Spleen (tissue), 13 donors: ENCODE data around the gene LILRA2. TPM values are rescaled to one million over a fixed set of nuclear protein-coding genes. Genes with fewer than 3 reads are reported as not detected.

Source experiments
- DNase-seq: peaks from one replicate; pipeline ENCODE4 v3.0.0-alpha.2; 2020
- H3K27ac ChIP-seq, 8 donors: fragments of 200-600 bp; sonication (generic) in 7 of 8; 1 replicate in 4 of 8; 2 replicates in 4 of 8; pipeline versions ENCODE4 v1.5.0 to v1.8.0; 2016 to 2021; ENCODE audit warnings: inconsistent platforms in 4 of 8, mild to moderate bottlenecking in 4 of 8, moderate library complexity in 1 of 8
- H3K27me3 ChIP-seq, 7 donors: fragments of 200-600 bp; sonication (generic) in 6 of 7; replicated peaks in 1 of 7; 1 replicate in 4 of 7; 2 replicates in 3 of 7; pipeline versions ENCODE4 v1.5.0 to v1.8.0; 2016 to 2021; ENCODE audit warnings: inconsistent platforms in 3 of 7, mild to moderate bottlenecking in 1 of 7
- H3K36me3 ChIP-seq, 6 donors: fragments of 200-600 bp; sonication (generic) in 5 of 6; 1 replicate in 4 of 6; 2 replicates in 2 of 6; pipeline versions ENCODE4 v1.5.0 to v1.8.0; 2016 to 2021; ENCODE audit warnings: inconsistent platforms in 2 of 6
- H3K4me1 ChIP-seq, 6 donors: fragments of 200-600 bp; sonication (generic) in 5 of 6; 1 replicate in 3 of 6; 2 replicates in 3 of 6; pipeline versions ENCODE4 v1.5.0 to v1.8.0; 2016 to 2021; ENCODE audit warnings: inconsistent platforms in 3 of 6
- H3K4me3 ChIP-seq, 8 donors: fragments of 200-600 bp; sonication (generic) in 7 of 8; 1 replicate in 4 of 8; 2 replicates in 4 of 8; pipeline versions ENCODE4 v1.5.0 to v1.8.0; 2016 to 2021; ENCODE audit warnings: inconsistent platforms in 4 of 8, mild to moderate bottlenecking in 4 of 8, moderate library complexity in 2 of 8
- H3K9me3 ChIP-seq, 8 donors: fragments of 200-600 bp; sonication (generic) in 7 of 8; 1 replicate in 4 of 8; 2 replicates in 4 of 8; pipeline versions ENCODE4 v1.5.0 to v1.8.0; 2016 to 2021; ENCODE audit warnings: inconsistent platforms in 4 of 8
- CTCF ChIP-seq, 11 experiments: fragments of 200-600 bp in 7 of 11; fragments of 450-650 bp in 4 of 11; sonication (generic) in 4 of 11; IDR thresholded peaks in 8 of 11; conservative IDR thresholded peaks in 3 of 11; 1 replicate in 7 of 11; 2 replicates in 4 of 11; pipeline versions ENCODE4 v1.4.0 to v1.8.0; 2016 to 2021; ENCODE audit warnings: antibody characterized with exemption in 11 of 11, inconsistent platforms in 4 of 11, mild to moderate bottlenecking in 1 of 11
- POLR2A ChIP-seq, 3 donors: fragments of 450-650 bp; IDR thresholded peaks; one replicate each; pipeline ENCODE4 v1.5.1; 2017; ENCODE audit warnings: antibody characterized with exemption in 3 of 3, mild to moderate bottlenecking in 1 of 3
- POLR2AphosphoS5 ChIP-seq, 3 donors: sonication (generic); formaldehyde crosslinking; IDR thresholded peaks; one replicate each; pipeline ENCODE4 v1.5.1; 2017; ENCODE audit warnings: antibody characterized with exemption in 3 of 3
- WGBS, 5 donors: extraction: QIAGEN DNeasy Blood & Tissue Kit in 3 of 5; methylation state at CpG; one replicate each; pipeline versions ENCODE4 v1.1.5 to v1.1.7; 2013 to 2018; 5-methylcytosine and 5-hydroxymethylcytosine counted together
- intact Hi-C: fragments of 100-400 bp; cut with DNase I; formaldehyde crosslinking; loops from one replicate; pipeline ENCODE4 v1.15.0; 2023; ENCODE audit warnings: low total_unique reads
- long read RNA-seq, 2 donors: transcript quantifications; one replicate each; lab custom pipeline, GENCODE V29; 2026
- polyA plus RNA-seq, 3 donors: library from polyadenylated mRNA; stranded (reverse); fragments of 200-250 nt; gene quantifications; one replicate each; pipeline ENCODE4 v1.2.1, GENCODE V29; 2013
- total RNA-seq, 7 donors: library from RNA; depleted of rRNA in 3 of 7; stranded (reverse); fragments of >200 nt in 3 of 7; fragmentation: NEBNext Ultra II Directional in 4 of 7; extraction: Animal tissue kit (Norgen Biotek cat#: 25700) in 4 of 7; gene quantifications; one replicate each; pipeline versions ENCODE4 v1.1.0 to v1.2.1, GENCODE V29; 2016 to 2021
- donor health status: healthy with polysubstance abuse.
- donor health status: DM: no; HTN: no; CAD: no; lungs with moderate emphysema.
- donor health status: DM: no; HTN: no; CAD: no.
- donor health status: Bipolar disorder and iron deficiency.
- donor health status: healthy.
- donor health status: DM: no; HTN: no; CAD: no.
- donor health status: DM: yes; HTN: yes; CAD: no.

The LILRA2 gene
- total RNA-seq (10 to 100 TPM; 39.2 to 77.8 (median 54.0) TPM), polyA plus RNA-seq (10 to 100 TPM in 2 of 3 donors, 1 to 10 TPM in 1; 7.2 to 28.2 (median 12.6) TPM)
- long read RNA-seq, donor 1, full-length matches to known transcripts, result 2 of 2 reads
- long read RNA-seq, donor 1, partial matches to known transcripts, result 0 of 2 reads
- long read RNA-seq, donor 1, other reads (novel, unspliced or antisense), result 0 of 2 reads
- long read RNA-seq, donor 2, full-length matches to known transcripts, result 2 of 2 reads
- long read RNA-seq, donor 2, partial matches to known transcripts, result 0 of 2 reads
- long read RNA-seq, donor 2, other reads (novel, unspliced or antisense), result 0 of 2 reads

- peak within 1 kb of the TSS in 7 of 8 donors; percentile 70 to 95 (median 75) for H3K27ac ChIP-seq
- peaks cover 0 to 58% (median 20%) of the 10 kb centered on the region in 6 donors for H3K4me1 ChIP-seq
Measured at GRCh38 chr19:54573330-54573872, at the start of gene LILRA2. LILRA2 (plus strand) TSS chr19:54573790; CDS start chr19:54573879, 89 bp downstream.

GRCh38 chr19:54525636-54526035, 48.0 kb upstream of the LILRA2 start:
- H3K4me3 ChIP-seq, result no peak overlapping the region
- no peak overlapping the region for H3K27ac ChIP-seq
- no peaks in the 10 kb centered on the region for H3K36me3 ChIP-seq
- H3K27me3 ChIP-seq, result peaks cover 0 to 28% (median 0%) of the 10 kb centered on the region in 7 donors
- no peak for DNase-seq
- 81 to 88% (median 85%) methylated on average over 5 of the region's 5 CpGs for WGBS, 5 donors
- intact Hi-C loops, result no loop called here
- no peaks in the 10 kb centered on the region for H3K9me3 ChIP-seq
- no peak for TF ChIP-seq POLR2A (IDR thresholded peaks at IDR 0.05)
- H3K4me1 ChIP-seq, result peaks cover 0 to 14% (median 10%) of the 10 kb centered on the region in 6 donors

More at GRCh38 chr19:54573330-54573872, at the start of gene LILRA2:
- Histone ChIP-seq H3K4me3 (peak within 1 kb of the TSS in 7 of 8 donors; percentile 6 to 62 (median 36)), H3K36me3 (peaks cover 0 to 26% (median 0%) of the 10 kb centered on the region in 6 donors), H3K9me3 (no peaks in the 10 kb centered on the region), H3K27me3 (peaks cover 0 to 37% (median 0%) of the 10 kb centered on the region in 7 donors)
- DNase-seq, result peak; percentile 82
- TF ChIP-seq POLR2AphosphoS5 (IDR thresholded peaks at IDR 0.05), result peak in 2 of 3 donors; percentile 44 to 61
- no peak for TF ChIP-seq POLR2A (IDR thresholded peaks at IDR 0.05)
- no peak for TF ChIP-seq CTCF (IDR thresholded peaks at IDR 0.05 in 8 of 11, conservative IDR thresholded peaks at IDR 0.05 in 3 of 11)
- WGBS, 5 donors, result 13 to 27% (median 19%) methylated on average over 8 to 10 of the region's 10 CpGs
- intact Hi-C loops, result no loop called here

- peaks cover 0 to 10% (median under 1%) of the 10 kb centered on the region in 6 donors for H3K4me1 ChIP-seq
- no peaks in the 10 kb centered on the region for H3K9me3 ChIP-seq
- H3K27me3 ChIP-seq, result peaks cover 0 to 15% (median 0%) of the 10 kb centered on the region in 7 donors
- H3K27ac ChIP-seq, result no peak overlapping the region
- no peaks in the 10 kb centered on the region for H3K36me3 ChIP-seq
- intact Hi-C loops, result no loop called here
- 86 to 93% (median 91%) methylated on average over 26 of the region's 26 CpGs for WGBS, 5 donors
- H3K4me3 ChIP-seq, result no peak overlapping the region
- no peak for DNase-seq
- TF ChIP-seq CTCF (IDR thresholded peaks at IDR 0.05 in 8 of 11, conservative IDR thresholded peaks at IDR 0.05 in 3 of 11), result no peak
- TF ChIP-seq POLR2AphosphoS5 (IDR thresholded peaks at IDR 0.05), result no peak
- no peak for TF ChIP-seq POLR2A (IDR thresholded peaks at IDR 0.05)
Measured at GRCh38 chr19:54526972-54527371, 46.6 kb upstream of the LILRA2 start.

GRCh38 chr19:54530866-54531265, 42.7 kb upstream of the LILRA2 start:
- DNase-seq, result no peak
- H3K4me3 ChIP-seq, result no peak overlapping the region
- no peak for TF ChIP-seq POLR2AphosphoS5 (IDR thresholded peaks at IDR 0.05)
- TF ChIP-seq CTCF (IDR thresholded peaks at IDR 0.05 in 8 of 11, conservative IDR thresholded peaks at IDR 0.05 in 3 of 11), result no peak
- no peak for TF ChIP-seq POLR2A (IDR thresholded peaks at IDR 0.05)
- H3K4me1 ChIP-seq, result peaks cover 0 to 27% (median 6%) of the 10 kb centered on the region in 6 donors
- H3K27ac ChIP-seq, result no peak overlapping the region
- intact Hi-C loops, result no loop called here
- H3K36me3 ChIP-seq, result no peaks in the 10 kb centered on the region
- peaks cover 0 to 37% (median 0%) of the 10 kb centered on the region in 7 donors for H3K27me3 ChIP-seq
- H3K9me3 ChIP-seq, result no peaks in the 10 kb centered on the region
- 69 to 82% (median 75%) methylated on average over 5 of the region's 5 CpGs for whole genome bisulfite sequencing, 5 donors
